Osteoblast (primary cell): Measurements from ENCODE around the gene HMCN1. TPM values are rescaled to one million over a fixed set of nuclear protein-coding genes. Genes with fewer than 3 reads are reported as not detected.

Source experiments
- DNase-seq: peaks from one replicate; pipeline ENCODE4 v3.0.0; 2011; ENCODE audit warnings: low spot score, mixed read lengths; ENCODE audit not compliant: insufficient read length; ENCODE audit errors: missing footprints
- H2AFZ ChIP-seq: 2 replicates; pipeline ENCODE4 v1.6.0; 2011; ENCODE audit warnings: mild to moderate bottlenecking, low read length
- H3K27ac ChIP-seq: 2 replicates; pipeline ENCODE4 v1.5.1; 2011; ENCODE audit warnings: mild to moderate bottlenecking, low read depth, low read length, moderate library complexity
- H3K27me3 ChIP-seq: 2 replicates; pipeline ENCODE4 v1.6.0; 2012; ENCODE audit warnings: mild to moderate bottlenecking, control low read depth, inconsistent platforms, low read length, moderate library complexity; ENCODE audit not compliant: insufficient read depth
- H3K36me3 ChIP-seq: 2 replicates; pipeline ENCODE4 v1.5.1; 2011; ENCODE audit warnings: mild to moderate bottlenecking, low read length, control low read depth, moderate library complexity; ENCODE audit not compliant: insufficient read depth
- H3K4me1 ChIP-seq: 2 replicates; pipeline ENCODE4 v1.5.1; 2011; ENCODE audit warnings: mild to moderate bottlenecking, low read length, control low read depth, moderate library complexity; ENCODE audit not compliant: insufficient read depth
- H3K4me2 ChIP-seq: 2 replicates; pipeline ENCODE4 v1.6.0; 2011; ENCODE audit warnings: mild to moderate bottlenecking, low read length; ENCODE audit not compliant: insufficient read depth
- H3K4me3 ChIP-seq: fragments of 200-600 bp; sonication (generic); 3 replicates; pipeline ENCODE4 v1.5.1; 2012; ENCODE audit warnings: mild to moderate bottlenecking, low read length, inconsistent platforms; ENCODE audit not compliant: insufficient read depth
- H3K79me2 ChIP-seq: 2 replicates; pipeline ENCODE4 v1.6.0; 2012; ENCODE audit warnings: mild to moderate bottlenecking, low read length, control low read depth, inconsistent platforms; ENCODE audit not compliant: insufficient read depth
- H3K9me3 ChIP-seq: 2 replicates; pipeline ENCODE4 v1.5.1; 2011; ENCODE audit warnings: low read depth, low read length, control low read depth
- H4K20me1 ChIP-seq: 2 replicates; pipeline ENCODE4 v1.6.0; 2012; ENCODE audit warnings: mild to moderate bottlenecking, low read length, control low read depth; ENCODE audit not compliant: insufficient read depth
- CTCF ChIP-seq: IDR thresholded peaks from 2 replicates; pipeline ENCODE4 v1.5.1; 2011; ENCODE audit warnings: mild to moderate bottlenecking, low read depth, low read length, moderate library complexity; ENCODE audit errors: extremely low read depth
- total RNA-seq: library from RNA; depleted of rRNA; stranded (reverse); fragments of >200 nt; gene quantifications from 2 replicates; pipeline ENCODE4 v1.2.3, GENCODE V29; 2012

HMCN1 gene
- total RNA-seq, 1 donor: 178 TPM

- H2AFZ ChIP-seq: no peak overlapping the region
- H3K79me2 ChIP-seq: no peaks in the 10 kb centered on the region
- no peaks in the 10 kb centered on the region for H3K27me3 ChIP-seq
- TF ChIP-seq CTCF: no peak
- H4K20me1 ChIP-seq: no peaks in the 10 kb centered on the region
- no peak overlapping the region for H3K4me3 ChIP-seq
- DNase-seq: peak; percentile 38
- H3K4me2 ChIP-seq: no peak overlapping the region
- H3K36me3 ChIP-seq: no peaks in the 10 kb centered on the region
- peaks cover 7% of the 10 kb centered on the region for H3K4me1 ChIP-seq
- no peaks in the 10 kb centered on the region for H3K9me3 ChIP-seq
- no peak overlapping the region for H3K27ac ChIP-seq
Measured at GRCh38 chr1:185996211-185996610, 262.0 kb downstream of the HMCN1 start.

GRCh38 chr1:185998391-185998790 is 264.2 kb downstream of the HMCN1 start:
- no peaks in the 10 kb centered on the region for H3K36me3 ChIP-seq
- no peak overlapping the region for H3K27ac ChIP-seq
- H3K27me3 ChIP-seq: no peaks in the 10 kb centered on the region
- H3K4me1 ChIP-seq: peaks cover 7% of the 10 kb centered on the region
- no peak overlapping the region for H3K4me2 ChIP-seq
- DNase-seq: no peak
- no peaks in the 10 kb centered on the region for H3K9me3 ChIP-seq
- no peak overlapping the region for H3K4me3 ChIP-seq
- no peaks in the 10 kb centered on the region for H4K20me1 ChIP-seq
- TF ChIP-seq CTCF: peak; percentile 11
- H3K79me2 ChIP-seq: no peaks in the 10 kb centered on the region
- no peak overlapping the region for H2AFZ ChIP-seq

GRCh38 chr1:186002406-186002805 is 268.2 kb downstream of the HMCN1 start:
- no peak overlapping the region for H3K27ac ChIP-seq
- H3K4me1 ChIP-seq: no peaks in the 10 kb centered on the region
- no peak for DNase-seq
- H3K4me2 ChIP-seq: no peak overlapping the region
- H2AFZ ChIP-seq: no peak overlapping the region
- no peaks in the 10 kb centered on the region for H3K36me3 ChIP-seq
- no peaks in the 10 kb centered on the region for H3K9me3 ChIP-seq
- no peak overlapping the region for H3K4me3 ChIP-seq
- H3K79me2 ChIP-seq: no peaks in the 10 kb centered on the region
- no peak for TF ChIP-seq CTCF
- H3K27me3 ChIP-seq: no peaks in the 10 kb centered on the region
- H4K20me1 ChIP-seq: no peaks in the 10 kb centered on the region

GRCh38 chr1:186009039-186009737 is 275.0 kb downstream of the HMCN1 start:
- Histone ChIP-seq H3K36me3 (no peaks in the 10 kb centered on the region), H3K4me2 (peak overlapping the region; percentile 51), H3K4me1 (peaks cover 15% of the 10 kb centered on the region), H3K27me3 (no peaks in the 10 kb centered on the region), H3K4me3 (no peak overlapping the region), H3K27ac (peak overlapping the region; percentile 54), H3K9me3 (no peaks in the 10 kb centered on the region), H3K79me2 (no peaks in the 10 kb centered on the region), H4K20me1 (no peaks in the 10 kb centered on the region), H2AFZ (no peak overlapping the region)
- peak; percentile 15 for DNase-seq
- no peak for TF ChIP-seq CTCF
